Measurements from ENCODE around the gene MDM4. TPM values are rescaled to one million over a fixed set of nuclear protein-coding genes. Genes with fewer than 3 reads are reported as not detected.

Gene MDM4
- polyA plus RNA-seq, 1 donor = 82.9 TPM

DNA sequence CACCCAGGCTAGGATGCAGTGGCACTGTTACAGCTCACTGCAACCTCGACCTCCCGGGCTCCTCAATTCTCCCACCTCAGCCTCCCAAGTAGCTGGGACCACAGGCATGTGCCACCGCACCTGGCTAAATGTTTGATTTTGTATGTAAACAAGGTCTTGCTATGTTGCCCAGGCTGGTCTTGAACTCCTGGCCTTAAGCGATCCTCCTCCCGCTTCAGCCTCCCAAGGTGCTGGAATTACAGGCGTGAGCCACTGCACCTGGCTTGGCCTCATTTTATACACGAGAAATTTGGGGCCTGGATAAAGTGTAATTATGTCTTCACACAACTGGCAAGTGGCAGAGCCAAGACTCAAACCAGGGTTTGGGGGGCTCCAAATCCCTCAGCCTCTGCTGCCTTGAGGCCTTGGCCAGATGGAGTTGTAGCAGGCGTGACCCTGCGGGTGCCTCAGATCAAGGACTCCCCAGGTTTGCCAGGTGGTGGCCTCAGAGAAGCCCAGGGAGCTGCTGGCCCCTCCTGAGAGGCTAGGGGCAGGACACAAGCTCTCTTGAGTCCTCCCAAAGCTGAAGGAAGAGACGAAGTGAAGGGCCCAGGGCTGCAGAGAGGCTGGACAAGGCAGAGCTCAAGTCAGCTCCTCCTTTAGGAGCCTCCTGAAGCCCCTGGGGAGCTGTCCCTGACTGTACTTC is 61.7 kb downstream of the MDM4 start:
- DNase-seq = no peak

DNA sequence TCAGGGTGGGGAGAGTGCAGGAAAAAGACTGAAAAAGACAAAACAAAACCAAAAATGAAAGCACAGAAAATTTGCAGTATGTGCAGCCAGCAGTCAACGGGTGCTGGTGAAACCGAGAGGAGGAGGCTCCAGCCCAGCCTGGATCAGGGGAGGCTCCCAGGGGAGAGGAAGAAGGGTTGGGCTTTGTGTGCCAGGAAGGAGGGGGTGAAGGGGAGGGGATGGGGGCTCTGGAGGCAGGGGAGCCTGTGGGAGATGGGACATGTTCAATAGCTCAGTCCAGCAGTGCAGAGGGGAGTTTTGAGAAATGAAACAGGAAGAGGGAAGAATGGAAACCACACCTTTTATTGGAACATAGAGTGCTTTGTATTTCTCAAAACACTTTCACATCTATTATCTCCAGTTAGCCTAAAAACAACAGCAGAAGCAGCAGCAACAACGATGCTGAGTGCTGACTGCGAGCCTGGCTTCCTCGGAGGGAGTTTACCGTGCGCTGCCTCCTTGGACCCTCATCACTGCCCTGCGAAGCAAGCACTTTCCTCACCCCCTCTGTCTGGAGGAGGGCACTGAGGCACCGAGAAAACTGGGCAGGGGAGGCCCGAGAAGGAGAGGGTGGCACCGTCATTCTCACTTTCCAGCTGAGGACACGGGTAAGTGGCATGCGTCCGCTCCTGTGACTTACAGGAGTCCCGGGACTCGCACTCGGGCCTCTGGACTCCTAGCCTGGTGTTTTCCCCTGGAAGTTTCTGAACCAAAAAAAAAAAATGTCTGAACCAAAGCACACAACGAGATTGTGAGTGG is 62.9 kb downstream of the MDM4 start:
- DNase-seq = no peak

DNA sequence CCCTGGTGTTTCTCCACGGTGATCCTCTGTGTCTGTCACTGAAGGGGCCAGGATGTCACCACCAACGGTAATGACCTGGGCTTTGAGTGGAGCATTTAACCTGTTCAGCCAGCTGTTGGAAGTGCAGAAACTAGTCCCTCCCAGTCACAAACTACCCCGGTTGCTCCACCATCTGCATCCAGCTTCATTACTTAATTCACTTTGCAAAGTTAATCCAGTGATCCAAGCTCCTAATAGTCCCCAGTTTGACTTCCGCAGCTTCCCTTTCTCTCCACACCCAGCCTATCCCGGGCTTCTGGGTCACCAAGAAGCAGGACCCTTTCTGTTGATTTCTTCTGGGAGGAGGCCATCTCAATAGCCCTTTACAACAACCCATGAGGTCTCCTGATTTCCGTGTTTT is 63.5 kb downstream of the MDM4 start:
- DNase-seq = no peak

DNA sequence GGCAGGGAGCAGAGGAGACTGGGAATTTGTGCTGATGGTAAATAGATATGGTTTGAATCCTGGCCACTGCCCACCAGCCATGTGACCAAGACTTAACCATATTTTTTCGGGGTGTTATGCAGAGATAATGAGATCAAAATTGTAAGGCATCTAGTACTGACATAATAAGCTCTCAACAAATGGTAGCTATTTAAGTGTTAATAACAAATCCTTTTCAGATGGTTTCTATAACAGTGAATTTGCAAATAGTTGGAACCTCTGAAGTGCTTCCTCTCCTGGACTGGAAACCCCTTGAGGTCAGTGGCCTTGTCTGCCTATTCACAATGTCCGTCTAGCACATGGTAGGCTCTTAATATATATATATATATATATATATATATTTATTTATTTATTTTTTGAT is 64.7 kb downstream of the MDM4 start:
- DNase-seq = no peak

DNA sequence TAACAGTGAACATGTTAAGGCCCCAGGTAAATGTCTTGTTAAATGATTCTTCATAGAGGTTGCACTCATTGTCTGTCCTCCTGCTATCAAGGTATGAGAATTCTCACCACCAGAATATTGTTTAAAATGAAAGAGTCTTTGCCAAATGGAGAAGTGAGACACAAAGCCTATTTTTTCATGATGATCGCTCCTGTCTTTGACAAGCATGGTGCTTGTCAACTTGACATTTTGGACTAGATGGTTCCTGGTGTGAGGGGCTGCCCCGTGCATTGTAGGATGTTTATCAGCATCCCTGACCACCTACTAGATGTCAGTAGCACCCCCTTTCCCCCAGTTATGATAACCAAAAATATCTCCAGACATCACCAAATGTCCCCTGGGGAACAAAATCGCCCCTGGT is 65.6 kb downstream of the MDM4 start:
- no peak for DNase-seq

DNA sequence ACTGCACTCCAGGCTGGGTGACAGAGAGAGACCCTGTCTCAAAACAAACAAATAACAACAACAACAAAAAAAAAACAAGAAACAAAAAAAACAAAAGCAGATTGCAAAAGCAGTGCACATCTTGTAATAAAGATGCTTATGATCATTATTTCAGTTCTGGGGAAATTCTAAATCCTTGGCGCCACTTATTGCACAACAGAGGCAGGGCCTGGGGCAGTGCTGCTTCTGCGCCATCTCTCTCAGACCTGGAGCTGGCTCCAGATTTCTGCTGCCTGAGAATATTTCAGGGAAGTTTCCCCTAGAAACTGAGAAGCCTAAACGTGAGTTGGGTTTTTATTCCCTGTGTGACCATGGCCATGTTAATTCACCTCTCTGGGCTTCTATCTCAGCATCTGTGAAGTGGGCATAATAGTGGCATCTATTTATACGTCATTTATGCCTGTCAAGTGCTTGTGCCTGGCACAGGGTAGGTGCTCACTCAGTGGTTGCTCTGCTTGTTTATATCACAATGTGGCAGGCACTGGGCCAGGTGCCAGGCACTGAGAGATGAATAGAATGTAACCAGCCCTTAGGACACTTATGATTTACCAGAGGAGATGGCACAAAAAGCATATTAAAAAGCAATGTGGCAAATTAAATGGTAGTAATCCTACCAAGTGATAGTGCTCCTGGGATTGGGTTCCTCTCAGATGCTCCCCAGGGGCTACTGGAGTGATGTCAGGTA is 67.9 kb downstream of the MDM4 start:
- no peak for DNase-seq

DNA sequence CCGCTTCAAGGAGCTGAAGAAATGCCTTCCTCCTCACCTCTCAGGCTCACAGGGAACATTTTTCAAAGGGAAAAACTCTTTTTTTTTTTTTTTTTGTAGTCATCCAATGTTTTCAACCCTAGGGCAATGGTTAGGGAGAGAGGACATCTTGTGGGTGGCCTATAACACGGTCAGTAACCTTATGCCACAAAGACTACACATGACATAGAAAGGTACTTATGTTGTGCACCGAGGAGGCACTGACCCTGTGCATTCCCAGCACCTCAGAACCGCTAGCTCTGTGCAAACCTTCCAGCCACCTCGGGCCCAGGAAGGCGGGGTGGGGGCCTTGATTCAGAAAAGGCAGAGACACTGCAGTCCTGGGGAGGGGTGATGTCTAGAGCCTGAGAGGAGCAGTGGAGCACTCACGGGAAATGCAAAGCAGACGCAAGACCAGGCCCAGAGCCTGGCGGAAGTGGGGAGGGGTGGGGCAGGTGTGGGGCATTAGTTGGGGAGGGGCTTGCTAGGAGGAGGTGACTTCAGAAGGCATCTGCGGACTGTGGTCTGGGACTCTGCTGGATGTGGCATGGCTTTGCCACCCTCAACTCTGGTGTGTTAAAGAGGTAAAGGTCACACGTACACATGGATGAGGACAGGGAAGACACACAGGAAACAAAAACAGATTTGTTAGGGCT is 68.6 kb downstream of the MDM4 start:
- no peak for DNase-seq

DNA sequence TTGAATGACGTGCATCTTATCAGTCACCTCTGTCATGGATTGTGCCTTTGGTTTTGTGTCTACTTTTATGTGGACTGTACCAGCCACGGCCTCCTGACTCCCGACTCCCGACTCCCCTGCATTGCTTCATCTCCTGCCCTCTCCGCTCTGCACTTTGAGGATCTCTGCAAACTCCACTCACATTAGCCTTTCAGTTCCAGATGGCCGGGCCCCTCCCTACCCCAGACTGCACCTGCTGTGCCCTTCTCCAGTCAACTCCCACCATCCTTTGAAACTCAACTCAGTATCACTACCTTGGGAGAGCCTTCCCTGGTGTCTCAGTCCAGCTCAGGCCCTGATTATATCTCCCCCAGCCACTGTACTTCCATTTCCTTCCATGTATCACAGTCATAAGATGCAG is 71.4 kb downstream of the MDM4 start:
- no peak for DNase-seq

DNA sequence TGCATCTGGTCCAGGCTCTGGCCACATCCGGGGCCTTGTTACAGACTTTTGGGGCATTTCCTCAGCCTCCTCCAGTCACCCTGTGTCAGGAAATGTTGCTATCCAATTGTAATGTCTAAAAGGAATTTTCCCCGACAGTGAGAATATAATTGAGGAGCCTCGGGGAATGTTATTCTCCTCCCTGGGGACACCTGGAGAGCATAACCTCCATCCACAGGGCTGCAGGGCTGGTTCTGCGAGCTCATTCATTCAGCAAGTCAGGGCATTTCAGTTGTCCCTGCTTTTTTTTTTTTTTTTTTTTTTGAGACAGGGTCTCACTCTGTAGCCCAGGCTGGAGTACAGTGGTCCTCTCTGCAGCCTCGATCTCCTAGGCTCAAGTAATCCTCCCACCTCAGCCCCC is 72.6 kb downstream of the MDM4 start:
- no peak for DNase-seq

DNA sequence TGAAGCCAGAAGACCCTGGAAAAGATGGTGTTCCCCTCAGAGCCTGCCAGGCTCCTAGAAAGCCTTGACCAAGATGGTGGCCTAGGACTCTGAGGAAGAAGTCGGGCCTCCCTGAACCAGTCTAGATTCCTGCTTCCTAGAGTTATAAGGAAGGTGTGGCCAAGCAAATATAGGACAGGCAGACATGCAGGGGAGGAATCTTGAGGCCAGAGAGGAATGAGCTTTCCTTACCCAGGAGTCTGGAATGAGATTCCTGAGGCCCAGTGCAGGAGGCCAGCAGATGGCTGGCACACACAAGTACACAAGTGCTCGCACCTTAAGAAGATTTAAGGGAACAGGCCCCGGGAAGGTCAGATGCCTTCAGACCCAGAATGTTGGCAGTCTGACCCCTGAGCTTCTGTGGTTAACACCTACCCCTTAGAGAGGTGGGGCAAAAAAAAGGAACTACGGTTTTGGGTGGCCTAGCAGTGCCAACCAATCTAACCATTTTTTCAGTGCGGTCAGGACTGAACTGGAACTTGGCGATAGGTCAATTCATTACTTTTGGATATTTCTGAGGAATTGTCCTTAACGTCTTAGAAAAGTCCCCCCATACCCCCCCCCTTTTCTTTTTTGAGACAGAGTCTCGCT is 73.3 kb downstream of the MDM4 start:
- no peak for DNase-seq

DNA sequence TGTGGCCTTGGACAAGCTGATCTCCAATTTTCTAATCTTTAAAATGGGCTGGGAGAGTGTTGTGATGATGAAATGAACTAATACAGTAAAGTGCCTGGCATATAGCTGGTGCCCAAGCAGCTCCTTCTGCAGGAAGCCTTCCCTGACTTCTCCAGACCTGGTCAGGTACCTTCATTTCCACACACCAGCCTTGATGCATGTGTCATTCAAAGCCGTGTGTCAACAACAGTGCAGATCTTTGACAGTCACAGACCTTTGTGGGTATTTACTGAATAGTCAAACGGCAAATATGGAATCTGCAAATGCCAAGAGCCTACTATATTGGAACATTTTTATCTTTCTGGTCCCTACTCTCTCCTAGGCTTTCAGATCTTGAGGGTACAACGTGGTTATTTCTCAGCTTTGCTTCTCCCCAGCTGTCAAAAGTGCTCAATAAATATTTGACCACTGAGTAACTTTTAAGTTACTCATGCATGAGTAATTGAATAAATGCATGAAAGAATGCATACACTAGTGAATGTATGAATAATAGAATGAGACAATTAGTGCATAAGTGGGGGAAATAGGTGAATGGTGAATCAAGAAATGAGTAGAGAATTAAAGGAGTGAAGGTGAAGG is 75.4 kb downstream of the MDM4 start:
- DNase-seq = no peak

DNA sequence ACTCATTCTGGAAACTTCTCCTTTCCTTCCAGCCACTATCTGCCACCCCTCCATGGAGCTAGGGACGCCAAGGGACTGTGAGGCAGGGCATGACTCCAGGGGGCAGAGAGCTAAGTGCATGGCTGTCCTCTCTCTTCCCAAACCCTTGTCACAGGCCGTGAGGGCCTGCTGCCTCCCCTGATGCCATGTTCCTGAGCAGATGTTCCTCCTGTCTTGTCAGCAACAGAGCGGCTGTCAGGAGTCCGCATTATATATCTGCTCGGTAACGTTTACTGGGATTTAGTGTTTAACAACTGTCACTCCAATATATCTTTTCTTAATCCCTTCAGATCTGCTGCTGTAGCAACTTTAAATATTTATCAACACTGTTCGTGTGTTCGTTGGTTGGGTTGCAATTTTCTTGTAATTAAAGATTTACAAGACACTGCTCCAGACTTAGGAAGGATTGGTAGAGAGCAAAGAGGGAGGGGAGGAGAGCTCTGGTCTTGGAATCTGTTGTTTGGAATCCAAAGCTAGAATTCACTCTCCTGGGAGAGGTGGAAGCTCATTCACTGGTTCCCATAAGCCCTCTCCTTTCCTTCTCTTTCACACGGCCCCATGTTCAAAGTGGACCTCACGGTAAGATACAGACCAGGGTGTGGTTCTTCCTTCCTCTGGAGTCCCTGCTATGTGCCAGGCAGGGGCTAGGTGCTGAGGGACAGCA is 76.2 kb downstream of the MDM4 start:
- DNase-seq = no peak

DNA sequence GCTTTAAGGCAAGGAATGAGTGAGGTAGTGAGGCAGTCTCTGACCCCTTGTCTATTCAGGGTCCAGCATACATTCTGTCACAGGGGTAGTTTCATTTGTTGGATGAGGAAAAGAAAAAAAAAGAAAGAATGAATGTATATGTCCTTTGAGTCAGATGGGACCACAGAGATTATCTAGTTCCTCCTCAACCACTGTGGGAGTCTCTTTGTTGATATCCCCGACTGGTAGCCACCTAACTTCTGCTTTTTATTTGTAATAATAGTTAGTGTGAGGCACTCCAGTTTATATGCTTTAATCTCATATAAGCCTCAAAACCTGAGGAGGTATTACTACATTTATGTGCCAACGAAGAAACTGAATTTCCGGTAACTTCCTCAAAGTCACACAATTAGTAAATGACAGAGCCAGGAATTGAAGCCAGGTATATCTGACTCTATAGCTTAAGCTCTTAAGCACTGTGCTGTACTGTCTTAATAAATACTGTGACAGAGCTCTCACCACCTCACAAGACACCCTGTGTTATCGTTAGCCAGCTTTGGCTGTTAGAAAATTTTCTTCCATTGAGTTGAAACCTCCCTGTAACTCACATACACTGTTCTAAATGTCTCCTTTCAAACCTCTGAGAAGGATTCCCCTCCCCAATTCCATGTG is 82.2 kb downstream of the MDM4 start:
- no peak for DNase-seq

DNA sequence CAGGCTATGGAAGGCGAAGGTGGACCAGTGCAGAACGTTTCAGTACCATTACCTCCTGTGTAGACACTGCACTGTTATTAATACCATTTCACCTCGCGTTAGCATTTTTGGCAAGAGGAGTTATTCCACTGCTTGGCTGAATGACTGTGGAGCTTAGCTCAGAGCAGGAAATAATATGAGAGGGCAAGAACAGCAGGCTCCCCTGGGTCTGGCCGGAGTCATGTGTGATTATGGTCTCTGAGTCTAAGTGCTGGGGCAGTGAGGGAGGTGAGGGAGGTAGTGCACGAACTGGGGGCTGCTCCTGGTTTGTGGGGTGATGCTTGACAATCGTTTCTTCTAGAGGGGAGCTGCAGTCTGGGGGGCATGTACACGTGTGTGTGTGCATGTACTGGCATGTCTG is 82.9 kb downstream of the MDM4 start:
- no peak for DNase-seq

DNA sequence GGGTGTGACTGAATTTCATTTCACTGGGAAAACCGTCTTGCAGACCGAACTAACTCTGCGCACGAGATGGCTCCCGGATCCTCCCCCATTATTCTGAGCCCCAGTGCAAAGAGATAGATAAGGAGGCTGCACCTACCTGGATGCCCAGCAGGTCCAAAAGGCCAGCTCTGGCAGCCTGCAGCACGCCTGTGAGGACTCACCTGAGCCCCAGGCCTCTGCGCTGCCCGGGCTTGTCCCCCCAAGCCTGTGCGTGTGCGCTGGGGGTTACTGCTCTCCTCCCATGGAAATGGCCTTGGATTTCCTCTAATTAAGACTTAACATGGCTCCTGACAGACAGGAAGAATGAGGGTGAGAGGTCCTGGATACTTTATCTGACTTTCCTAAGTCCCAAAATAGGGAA is 83.4 kb downstream of the MDM4 start:
- DNase-seq = no peak

DNA sequence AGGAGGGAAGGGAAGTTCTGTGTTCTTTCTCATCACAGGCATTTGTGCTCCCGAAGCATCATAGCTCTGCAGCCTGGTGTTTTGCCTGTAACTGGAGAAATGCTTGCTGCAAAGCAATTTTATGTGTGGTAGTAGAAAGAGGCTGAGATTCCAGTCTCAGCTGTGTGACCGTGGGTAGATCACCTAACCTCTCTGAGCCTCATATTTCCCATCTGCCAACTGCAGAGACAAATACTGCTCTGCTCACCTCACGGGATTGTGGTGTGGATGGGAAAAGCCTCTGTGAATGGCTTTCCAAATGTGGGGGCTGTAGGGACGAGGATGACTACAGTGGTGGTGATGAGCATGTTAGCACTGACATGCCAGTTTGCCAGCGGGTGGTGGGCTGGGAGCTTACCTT is 84.0 kb downstream of the MDM4 start:
- DNase-seq = no peak

DNA sequence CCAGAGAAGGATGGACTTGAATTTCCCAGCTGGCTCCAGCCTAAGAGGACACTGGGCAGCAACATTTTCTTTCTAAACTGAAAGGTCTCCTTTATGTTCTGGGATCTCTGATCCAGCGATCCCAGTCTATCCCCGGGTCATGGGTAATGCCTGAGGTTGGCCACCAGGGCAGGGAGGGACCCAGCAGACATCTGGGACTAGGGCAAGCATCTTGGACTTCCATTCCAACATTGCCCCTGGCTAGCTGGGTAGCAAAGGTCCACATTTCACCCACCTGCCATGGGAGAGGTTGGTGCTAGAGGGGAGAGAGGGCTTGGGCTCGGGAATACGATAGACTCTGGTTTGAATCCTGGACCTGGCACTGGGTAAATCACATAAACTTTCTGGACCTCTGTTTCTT is 84.8 kb downstream of the MDM4 start:
- DNase-seq = no peak

DNA sequence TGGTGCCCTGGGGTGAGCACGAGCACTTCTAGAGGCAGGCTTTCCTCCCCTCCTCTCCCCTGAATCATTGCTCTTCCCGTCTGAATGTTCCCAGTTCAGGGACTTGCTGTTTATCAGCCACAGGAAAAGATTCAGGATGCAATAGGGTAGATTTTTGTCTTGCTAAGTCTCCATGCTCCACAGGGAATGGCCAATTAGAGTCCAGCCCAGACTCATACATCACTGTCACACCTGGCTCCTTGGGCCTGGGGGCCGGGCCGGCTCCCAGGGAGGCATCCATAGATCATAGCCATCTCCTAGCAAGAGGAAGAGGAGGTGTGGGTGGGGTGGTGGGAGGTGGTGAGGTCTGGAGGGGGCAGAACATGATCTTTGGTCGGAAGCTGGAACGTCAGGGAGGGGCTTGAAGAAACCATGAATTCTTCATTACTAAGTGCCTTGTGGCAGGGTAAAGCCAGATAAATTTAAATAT is 85.9 kb downstream of the MDM4 start:
- peak; percentile 33 for DNase-seq

DNA sequence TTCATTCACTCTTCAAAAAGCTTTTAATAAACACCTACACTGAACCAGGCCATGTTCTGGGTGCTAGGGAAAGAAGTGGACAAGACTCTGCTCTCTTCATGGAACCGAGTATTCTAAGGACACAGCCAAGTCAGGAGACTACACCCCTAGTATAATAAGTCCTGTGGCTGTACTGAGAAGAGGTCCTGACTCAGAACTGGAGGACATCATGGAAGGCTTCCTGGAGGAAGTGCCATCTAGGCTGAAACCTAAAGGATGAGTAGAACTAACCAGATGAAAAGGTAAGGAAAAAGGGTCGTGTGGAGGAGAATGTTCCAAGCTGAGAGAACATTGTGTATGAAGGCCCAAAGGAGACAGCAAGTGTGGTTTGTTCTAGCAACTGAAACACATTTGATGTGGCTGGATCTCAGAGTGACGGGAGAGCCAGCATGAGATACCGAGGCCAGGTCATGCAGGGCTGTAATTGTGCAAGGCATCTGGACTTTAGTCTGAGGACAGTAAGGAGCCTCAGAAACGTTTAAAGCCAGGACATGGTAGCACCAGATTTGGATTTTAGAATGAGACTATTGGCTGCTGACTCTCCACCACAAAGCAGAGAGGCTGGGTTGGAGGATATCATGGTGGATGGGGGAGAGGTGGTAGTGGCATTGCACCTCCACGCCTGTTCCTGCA is 86.8 kb downstream of the MDM4 start:
- DNase-seq = no peak

DNA sequence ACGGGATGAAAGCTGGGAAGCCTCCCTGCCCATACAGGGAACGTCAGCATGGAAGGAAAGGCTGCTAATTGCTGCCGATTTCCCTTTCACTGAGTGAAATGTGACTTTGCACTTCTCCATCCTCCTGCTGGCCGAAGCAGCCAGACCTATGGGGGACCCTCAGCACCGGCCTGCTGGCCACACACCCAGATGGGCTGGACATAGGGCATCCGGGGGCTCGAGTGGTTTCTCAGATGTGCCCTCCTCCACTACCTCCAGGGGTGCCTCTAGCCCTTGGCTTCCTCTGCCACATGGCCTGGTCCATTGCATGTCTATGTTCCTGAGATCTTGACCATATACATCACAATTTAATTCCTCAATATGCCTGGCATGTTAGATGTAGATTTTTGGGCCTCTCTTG is 89.6 kb downstream of the MDM4 start:
- DNase-seq = no peak
